Loucy (cell line): ENCODE measurements around the gene IDI2.

ENCODE experiments used
- H2AFZ ChIP-seq: fragments of 200-600 bp; sonication (generic); 2 replicates; pipeline ENCODE4 v1.6.0; 2016; ENCODE audit warnings: antibody characterized with exemption, mild to moderate bottlenecking, low read length, moderate library complexity
- H3F3A ChIP-seq: fragments of 200-600 bp; 2 replicates; pipeline ENCODE4 v1.6.0; 2016; ENCODE audit warnings: antibody characterized with exemption, low read depth, mild to moderate bottlenecking
- H3K27me3 ChIP-seq: fragments of 200-600 bp; sonication (generic); 2 replicates; pipeline ENCODE4 v1.6.1; 2014; ENCODE audit warnings: low read length, mild to moderate bottlenecking; ENCODE audit not compliant: insufficient read depth, poor library complexity, severe bottlenecking
- H3K36me3 ChIP-seq: fragments of 200-600 bp; sonication (generic); 2 replicates; pipeline ENCODE4 v1.6.1; 2016; ENCODE audit warnings: low read length; ENCODE audit not compliant: insufficient read depth
- H3K4me1 ChIP-seq: fragments of 200-600 bp; sonication (generic); 2 replicates; pipeline ENCODE4 v1.5.1; 2014; ENCODE audit warnings: low read length, mild to moderate bottlenecking; ENCODE audit not compliant: insufficient read depth, poor library complexity, severe bottlenecking
- H3K4me2 ChIP-seq: fragments of 200-600 bp; sonication (generic); 2 replicates; pipeline ENCODE4 v1.6.0; 2014; ENCODE audit warnings: antibody characterized with exemption, low read length, low read depth, mild to moderate bottlenecking; ENCODE audit not compliant: poor library complexity, severe bottlenecking
- H3K4me3 ChIP-seq: fragments of 200-600 bp; sonication (generic); 2 replicates; pipeline ENCODE4 v1.5.1; 2014; ENCODE audit warnings: low read length, mild to moderate bottlenecking, mixed read lengths; ENCODE audit not compliant: poor library complexity, severe bottlenecking
- H3K79me2 ChIP-seq: fragments of 200-600 bp; sonication (generic); 2 replicates; pipeline ENCODE4 v1.6.1; 2014; ENCODE audit warnings: low read length; ENCODE audit not compliant: insufficient read depth
- H3K9ac ChIP-seq: fragments of 200-600 bp; sonication (generic); 2 replicates; pipeline ENCODE4 v1.6.0; 2014; ENCODE audit warnings: mild to moderate bottlenecking, low read depth, low read length, moderate library complexity; ENCODE audit not compliant: poor library complexity, severe bottlenecking
- H3K9me2 ChIP-seq: fragments of 200-600 bp; sonication (generic); replicated peaks from 2 replicates; pipeline ENCODE4 v1.6.1; 2016; ENCODE audit warnings: low read depth, low read length, mixed read lengths
- H3K9me3 ChIP-seq: fragments of 200-600 bp; sonication (generic); 2 replicates; pipeline ENCODE4 v1.6.1; 2014; ENCODE audit warnings: mild to moderate bottlenecking, antibody characterized with exemption, low read length, low read depth; ENCODE audit not compliant: insufficient read depth
- H4K20me1 ChIP-seq: fragments of 200-600 bp; sonication (generic); 2 replicates; pipeline ENCODE4 v1.6.0; 2014; ENCODE audit warnings: antibody characterized with exemption, low read length, mild to moderate bottlenecking; ENCODE audit not compliant: insufficient read depth, poor library complexity, severe bottlenecking
- EZH2phosphoT487 ChIP-seq: fragments of 200-600 bp; IDR thresholded peaks from 2 replicates; pipeline ENCODE4 v1.6.1; 2018; ENCODE audit warnings: antibody characterized with exemption, mild to moderate bottlenecking, moderate library complexity, borderline replicate concordance
- TF ChIP-seq, protein P1 (sequence below): fragments of 200-600 bp; sonication (generic); conservative IDR thresholded peaks from 2 replicates; pipeline ENCODE4 v1.5.1; 2014; ENCODE audit warnings: mild to moderate bottlenecking, antibody characterized with exemption, low read length

The IDI2 gene

DNA sequence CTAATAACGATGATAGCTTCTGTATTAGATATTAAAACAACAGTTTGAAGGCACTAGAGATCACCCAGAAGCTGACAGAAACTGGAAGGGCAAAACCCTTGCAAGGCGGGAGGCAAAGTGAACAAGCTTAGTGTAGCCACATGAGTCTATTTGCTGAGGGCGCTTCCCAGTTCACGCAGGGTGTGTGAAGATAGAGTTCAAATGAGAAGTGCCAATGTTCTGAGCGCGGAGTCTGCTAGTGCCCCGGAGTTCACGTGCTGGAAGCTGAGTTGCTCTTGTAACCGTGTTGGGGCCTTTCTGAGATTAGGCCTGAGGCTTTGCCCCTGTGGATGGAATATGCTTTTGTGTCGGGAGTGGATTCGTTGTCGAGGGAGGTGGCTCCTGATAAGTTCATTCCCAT is 54.0 kb downstream of the IDI2 start:
- H3K9ac ChIP-seq = no peak overlapping the region

DNA sequence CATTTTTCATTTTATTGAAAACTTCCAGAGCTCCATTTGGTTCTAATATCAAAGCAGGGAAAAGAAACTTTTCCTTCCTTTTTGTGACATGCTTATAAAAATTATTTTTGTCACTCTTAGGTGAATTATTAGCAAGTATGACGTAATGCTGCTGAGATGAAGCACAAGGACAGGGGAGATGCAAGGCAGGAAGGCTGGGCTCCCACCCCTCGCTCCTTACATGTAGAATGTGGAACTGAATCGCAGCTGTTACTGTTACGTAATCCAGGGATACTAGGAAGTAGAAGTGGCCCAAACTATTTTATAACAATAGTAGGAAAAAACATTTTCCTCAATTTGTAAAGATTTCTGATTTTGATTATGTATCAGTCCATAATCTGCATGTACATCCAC is 54.5 kb downstream of the IDI2 start:
- Histone ChIP-seq H3K79me2 (no peaks in the 10 kb centered on the region), H3K36me3 (no peaks in the 10 kb centered on the region), H3K4me2 (no peak overlapping the region), H2AFZ (no peak overlapping the region), H3K27me3 (no peaks in the 10 kb centered on the region), H3K9me3 (no peaks in the 10 kb centered on the region), H3K9ac (no peak overlapping the region), H3K4me3 (no peak overlapping the region), H3F3A (no peaks in the 10 kb centered on the region), H3K9me2 (no peaks in the 10 kb centered on the region), H3K4me1 (no peaks in the 10 kb centered on the region), H4K20me1 (no peaks in the 10 kb centered on the region)
- TF ChIP-seq EZH2phosphoT487 = no peak
- TF ChIP-seq, protein P1, sequence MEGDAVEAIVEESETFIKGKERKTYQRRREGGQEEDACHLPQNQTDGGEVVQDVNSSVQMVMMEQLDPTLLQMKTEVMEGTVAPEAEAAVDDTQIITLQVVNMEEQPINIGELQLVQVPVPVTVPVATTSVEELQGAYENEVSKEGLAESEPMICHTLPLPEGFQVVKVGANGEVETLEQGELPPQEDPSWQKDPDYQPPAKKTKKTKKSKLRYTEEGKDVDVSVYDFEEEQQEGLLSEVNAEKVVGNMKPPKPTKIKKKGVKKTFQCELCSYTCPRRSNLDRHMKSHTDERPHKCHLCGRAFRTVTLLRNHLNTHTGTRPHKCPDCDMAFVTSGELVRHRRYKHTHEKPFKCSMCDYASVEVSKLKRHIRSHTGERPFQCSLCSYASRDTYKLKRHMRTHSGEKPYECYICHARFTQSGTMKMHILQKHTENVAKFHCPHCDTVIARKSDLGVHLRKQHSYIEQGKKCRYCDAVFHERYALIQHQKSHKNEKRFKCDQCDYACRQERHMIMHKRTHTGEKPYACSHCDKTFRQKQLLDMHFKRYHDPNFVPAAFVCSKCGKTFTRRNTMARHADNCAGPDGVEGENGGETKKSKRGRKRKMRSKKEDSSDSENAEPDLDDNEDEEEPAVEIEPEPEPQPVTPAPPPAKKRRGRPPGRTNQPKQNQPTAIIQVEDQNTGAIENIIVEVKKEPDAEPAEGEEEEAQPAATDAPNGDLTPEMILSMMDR = no peak

More for the DNA sequence above, 54.0 kb downstream of the IDI2 start:
- Histone ChIP-seq H3K36me3 (no peaks in the 10 kb centered on the region), H2AFZ (no peak overlapping the region), H3K4me3 (no peak overlapping the region), H3F3A (no peaks in the 10 kb centered on the region), H3K4me2 (no peak overlapping the region), H3K27me3 (no peaks in the 10 kb centered on the region), H3K9me2 (no peaks in the 10 kb centered on the region), H3K79me2 (no peaks in the 10 kb centered on the region), H3K4me1 (no peaks in the 10 kb centered on the region), H3K9me3 (no peaks in the 10 kb centered on the region), H4K20me1 (no peaks in the 10 kb centered on the region)
- TF ChIP-seq EZH2phosphoT487 = no peak
- TF ChIP-seq, protein P1 = no peak

DNA sequence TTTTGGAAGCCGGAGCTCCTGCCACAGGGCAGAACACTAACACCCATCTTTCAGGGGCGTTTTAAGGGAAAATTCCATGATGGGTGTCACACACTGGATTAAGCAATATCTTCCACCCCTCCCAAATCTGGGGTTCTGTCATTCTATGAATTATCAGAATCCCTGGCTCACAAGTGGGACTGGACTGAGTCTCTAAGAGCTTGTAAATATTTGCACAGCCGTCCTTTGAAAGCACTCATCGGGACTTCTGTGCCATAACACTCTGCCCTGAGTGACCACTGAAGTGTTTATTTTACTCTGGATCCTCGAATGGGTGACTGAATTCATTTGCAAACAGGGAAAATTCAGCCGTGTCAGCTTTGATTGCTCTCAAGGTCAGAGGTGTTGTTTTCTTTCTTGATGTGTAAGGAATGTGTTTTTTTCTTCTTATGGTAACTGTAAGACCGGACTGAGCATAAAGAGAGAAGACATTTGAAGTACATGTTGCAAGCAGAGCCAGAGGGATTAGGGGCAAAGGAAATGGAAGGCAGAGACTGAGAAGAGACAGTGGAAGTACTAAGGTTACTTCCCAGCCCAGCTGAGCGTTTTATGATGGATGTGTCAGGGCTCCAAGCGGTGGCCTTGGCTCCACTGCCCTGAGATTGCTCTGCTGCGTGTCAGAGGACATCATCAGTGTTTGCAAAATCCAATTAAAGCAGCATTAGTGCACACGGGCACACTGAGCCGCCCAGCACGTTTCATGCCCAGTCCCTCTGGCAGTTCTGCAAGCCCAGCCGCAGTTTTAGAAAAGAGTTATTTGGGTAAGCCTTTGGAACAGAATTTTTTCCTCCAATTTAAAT is 55.1 kb downstream of the IDI2 start:
- Histone ChIP-seq H3K9me2 (no peaks in the 10 kb centered on the region), H3F3A (no peaks in the 10 kb centered on the region), H3K27me3 (no peaks in the 10 kb centered on the region), H3K9me3 (no peaks in the 10 kb centered on the region), H3K36me3 (no peaks in the 10 kb centered on the region), H4K20me1 (no peaks in the 10 kb centered on the region), H3K4me3 (no peak overlapping the region), H3K4me1 (no peaks in the 10 kb centered on the region), H3K9ac (no peak overlapping the region), H3K4me2 (no peak overlapping the region), H2AFZ (no peak overlapping the region), H3K79me2 (no peaks in the 10 kb centered on the region)
- TF ChIP-seq, protein P1 = no peak
- TF ChIP-seq EZH2phosphoT487 = no peak
